Measurements from ENCODE around the gene DUSP28. TPM values are rescaled to one million over a fixed set of nuclear protein-coding genes. Genes with fewer than 3 reads are reported as not detected.

Gene DUSP28
- polyA plus RNA-seq, 12 donors = 9.1 to 14.3 (median 12.6) TPM; not detected in 1

GRCh38 chr2:240597419-240598181, 37.4 kb downstream of the DUSP28 start:
- no peak for DNase-seq

DNA sequence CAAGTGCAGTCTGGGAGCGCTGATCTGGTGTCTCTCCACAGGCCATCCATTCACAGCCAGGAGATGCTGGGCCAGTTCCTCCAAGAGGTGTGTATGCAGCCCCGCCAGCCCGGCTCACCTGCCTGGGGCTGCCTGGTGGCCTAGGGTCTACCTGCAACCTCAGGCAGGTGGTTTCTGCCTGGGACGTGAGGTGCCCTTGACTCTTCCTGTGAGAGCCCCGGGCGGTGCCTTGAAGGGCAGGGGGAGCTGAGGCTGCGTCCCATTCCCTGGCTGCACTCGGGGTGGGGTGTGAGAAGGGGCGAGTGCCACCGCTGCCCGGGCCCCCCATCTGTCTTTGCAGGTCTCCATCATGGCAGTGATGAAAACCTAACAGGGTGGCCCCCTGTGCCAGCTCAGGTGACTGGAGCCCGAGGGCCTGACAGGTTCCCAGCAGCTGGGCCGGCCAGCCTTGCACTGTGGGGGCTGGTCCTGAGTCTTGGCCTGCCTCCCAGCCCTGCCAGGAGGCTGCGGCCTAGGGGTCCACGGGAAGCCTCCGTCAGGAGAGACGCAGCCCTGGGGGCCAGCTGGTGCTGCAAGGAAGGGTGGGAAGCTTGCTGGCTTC, 38.3 kb downstream of the DUSP28 start:
- no peak for DNase-seq

DNA sequence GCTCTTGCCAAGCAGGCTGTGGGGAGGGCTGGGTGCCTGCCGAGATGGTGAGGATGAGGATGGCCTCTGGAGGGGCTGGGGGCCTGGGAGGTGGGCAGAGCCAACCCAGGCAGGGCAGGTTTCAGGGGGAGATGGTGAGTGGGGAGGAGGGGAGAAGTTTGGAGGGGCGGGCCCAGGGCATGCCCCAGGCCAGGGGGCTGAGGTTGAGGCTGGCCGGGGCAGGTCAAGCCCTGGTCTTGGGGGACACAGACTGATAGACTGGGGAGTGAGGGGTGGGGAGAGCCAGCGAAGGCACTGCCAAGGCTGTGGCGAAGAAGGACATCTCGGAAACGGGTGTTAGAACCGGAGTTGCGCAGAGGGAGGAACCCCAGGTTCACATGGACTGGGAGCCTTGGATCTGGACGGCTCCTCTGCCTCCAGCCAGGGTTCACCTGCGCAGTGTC, 39.0 kb downstream of the DUSP28 start:
- DNase-seq = no peak

GRCh38 chr2:240600451-240600961, 40.3 kb downstream of the DUSP28 start:
- DNase-seq = no peak

- no peak for DNase-seq
Measured at GRCh38 chr2:240601061-240601830, 41.1 kb downstream of the DUSP28 start.

GRCh38 chr2:240601831-240602160, 41.6 kb downstream of the DUSP28 start:
- no peak for DNase-seq

DNA sequence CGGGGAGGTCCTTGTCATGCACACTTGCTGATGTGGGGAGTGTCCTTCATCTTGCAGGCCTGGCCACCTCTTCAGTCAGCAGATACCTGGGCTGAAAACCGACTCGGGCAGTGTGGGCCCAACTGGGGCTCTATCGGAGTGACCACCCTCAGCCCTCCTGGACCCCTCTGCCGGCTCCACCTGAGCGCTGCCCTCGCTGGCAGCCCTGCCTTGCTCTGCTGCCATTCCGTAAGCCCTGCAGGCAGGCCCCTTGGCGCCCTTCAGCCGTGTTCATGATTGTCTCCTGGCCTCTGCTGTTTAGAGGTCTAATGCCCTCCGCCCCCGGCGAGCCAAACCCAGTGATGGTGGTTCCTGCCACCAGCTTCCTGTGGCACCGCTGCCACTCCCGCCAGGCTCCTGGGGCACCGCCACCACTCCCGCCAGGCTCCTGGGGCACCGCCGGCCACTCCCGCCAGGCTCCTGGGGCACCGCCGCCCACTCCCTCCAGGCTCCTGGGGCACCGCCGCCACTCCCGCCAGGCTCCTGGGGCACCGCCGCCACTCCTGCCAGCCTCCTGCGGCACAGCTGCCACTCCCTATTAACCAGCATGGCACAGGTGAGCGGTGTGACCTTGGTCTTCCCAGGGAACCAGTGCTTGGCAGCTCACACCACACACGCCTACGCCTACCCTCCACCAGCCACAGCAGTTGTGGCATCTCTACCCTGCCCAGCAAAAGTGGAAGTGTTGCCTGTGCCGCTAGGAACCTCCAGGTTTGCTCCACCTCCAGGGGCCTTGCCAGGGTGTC, 42.3 kb downstream of the DUSP28 start:
- no peak for DNase-seq

- no peak for DNase-seq
Measured at GRCh38 chr2:240603081-240603835, 43.1 kb downstream of the DUSP28 start.

GRCh38 chr2:240603846-240604245, 43.7 kb downstream of the DUSP28 start:
- DNase-seq = no peak

- DNase-seq = peak; percentile 45
Measured at GRCh38 chr2:240604291-240604938, 44.3 kb downstream of the DUSP28 start.

GRCh38 chr2:240604939-240605716, 45.0 kb downstream of the DUSP28 start:
- no peak for DNase-seq

GRCh38 chr2:240605867-240606743, 45.9 kb downstream of the DUSP28 start:
- no peak for DNase-seq

GRCh38 chr2:240611601-240612210, 51.5 kb downstream of the DUSP28 start:
- DNase-seq = no peak

Other genes starting within 250 kb of the DUSP28 start
- gene GPC1, start 124.7 kb upstream of the DUSP28 start, polyA plus RNA-seq (ENCODE audit: insufficient read length in 12 of 12) = 100 to 1,000 TPM in 3 of 12 donors, 10 to 100 TPM in 8, not detected in 1; 67.3 to 145 (median 81.0) TPM
- 10 to 100 TPM in 2 of 12 donors, 1 to 10 TPM in 9, not detected in 1; 6.0 to 14.1 (median 8.3) TPM for gene ANKMY1, start 2.4 kb upstream of the DUSP28 start, polyA plus RNA-seq (ENCODE audit: insufficient read length in 12 of 12)
- gene RNPEPL1, start 8.1 kb downstream of the DUSP28 start, polyA plus RNA-seq (ENCODE audit: insufficient read length in 12 of 12) = 10 to 100 TPM in 11 of 12 donors, not detected in 1; 22.4 to 44.5 (median 23.3) TPM
- gene CAPN10, start 26.4 kb downstream of the DUSP28 start, polyA plus RNA-seq (ENCODE audit: insufficient read length in 12 of 12) = 10 to 100 TPM in 11 of 12 donors, not detected in 1; 11.9 to 23.8 (median 15.1) TPM
- 10 to 100 TPM in 1 of 12 donors, 1 to 10 TPM in 8, under 1 TPM in 2, not detected in 1; 0.62 to 17.6 (median 1.8) TPM for gene GPR35, start 65.1 kb downstream of the DUSP28 start, polyA plus RNA-seq (ENCODE audit: insufficient read length in 12 of 12)
- 1 to 10 TPM in 6 of 12 donors, under 1 TPM in 4, not detected in 2; 0.64 to 7.6 (median 1.2) TPM for gene AQP12B, start 122.5 kb downstream of the DUSP28 start, polyA plus RNA-seq (ENCODE audit: insufficient read length in 12 of 12)
- 10 to 100 TPM in 1 of 12 donors, under 1 TPM in 4, not detected in 7; 0.35 to 23.0 (median 0.86) TPM for gene AQP12A, start 131.5 kb downstream of the DUSP28 start, polyA plus RNA-seq (ENCODE audit: insufficient read length in 12 of 12)